Right forelimb (tissue), 1 donor: ENCODE measurements around the gene NNAT.
"Not testable (repeated sequence)": the region's sequence is repeated elsewhere in the genome, so short reads cannot be mapped to it uniquely, and the experiment has no call there.

Experiments
- DNase-seq: peaks from one replicate; pipeline ENCODE4 v3.0.0-alpha.2; 2018

The NNAT gene

DNA sequence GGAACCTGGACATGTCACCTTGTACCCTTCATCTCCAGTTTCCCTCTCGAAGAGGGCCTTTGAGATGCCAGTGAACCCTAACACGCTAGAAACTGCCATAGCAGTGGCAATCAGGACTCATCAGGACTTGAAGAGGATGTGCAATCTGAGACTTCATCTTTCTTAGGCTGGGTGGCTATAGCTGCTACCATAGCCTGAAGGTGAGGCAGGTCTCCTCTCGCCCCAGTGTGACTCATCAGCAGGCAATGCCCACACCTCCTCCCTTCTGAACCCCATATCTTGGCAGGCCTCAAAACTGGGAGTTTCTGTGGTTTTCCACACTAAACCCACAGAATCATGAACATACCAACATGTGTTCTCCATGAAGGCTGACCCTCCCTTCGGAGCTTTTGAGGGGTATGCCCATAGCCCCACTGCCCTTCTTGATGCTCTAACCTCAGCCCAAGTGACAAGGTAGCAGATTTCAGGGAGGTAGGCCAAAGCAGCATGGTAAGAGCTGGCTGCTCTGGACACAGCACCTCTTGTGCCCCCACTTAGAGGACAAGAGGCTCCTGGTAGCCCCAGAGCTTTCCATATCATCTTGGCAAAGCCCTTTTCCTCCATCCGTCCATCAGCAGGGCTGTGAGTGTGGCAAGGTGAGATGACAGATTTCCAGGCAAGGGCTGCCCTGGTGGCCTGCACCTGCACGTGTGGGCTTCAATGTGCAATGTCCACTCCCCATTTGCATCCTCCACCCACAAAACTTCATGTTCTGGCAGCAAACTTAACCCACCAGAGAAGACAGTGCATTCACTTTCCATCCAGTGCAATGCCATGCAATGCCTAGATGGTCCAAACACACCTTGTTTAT is 4.0 kb downstream of the NNAT start:
- DNase-seq = no peak

- DNase-seq = no peak
Observed at GRCh38 chr20:37525810-37526209, 4.8 kb downstream of the NNAT start.

- no peak for DNase-seq
Observed at GRCh38 chr20:37526238-37526838, 5.3 kb downstream of the NNAT start.

DNA sequence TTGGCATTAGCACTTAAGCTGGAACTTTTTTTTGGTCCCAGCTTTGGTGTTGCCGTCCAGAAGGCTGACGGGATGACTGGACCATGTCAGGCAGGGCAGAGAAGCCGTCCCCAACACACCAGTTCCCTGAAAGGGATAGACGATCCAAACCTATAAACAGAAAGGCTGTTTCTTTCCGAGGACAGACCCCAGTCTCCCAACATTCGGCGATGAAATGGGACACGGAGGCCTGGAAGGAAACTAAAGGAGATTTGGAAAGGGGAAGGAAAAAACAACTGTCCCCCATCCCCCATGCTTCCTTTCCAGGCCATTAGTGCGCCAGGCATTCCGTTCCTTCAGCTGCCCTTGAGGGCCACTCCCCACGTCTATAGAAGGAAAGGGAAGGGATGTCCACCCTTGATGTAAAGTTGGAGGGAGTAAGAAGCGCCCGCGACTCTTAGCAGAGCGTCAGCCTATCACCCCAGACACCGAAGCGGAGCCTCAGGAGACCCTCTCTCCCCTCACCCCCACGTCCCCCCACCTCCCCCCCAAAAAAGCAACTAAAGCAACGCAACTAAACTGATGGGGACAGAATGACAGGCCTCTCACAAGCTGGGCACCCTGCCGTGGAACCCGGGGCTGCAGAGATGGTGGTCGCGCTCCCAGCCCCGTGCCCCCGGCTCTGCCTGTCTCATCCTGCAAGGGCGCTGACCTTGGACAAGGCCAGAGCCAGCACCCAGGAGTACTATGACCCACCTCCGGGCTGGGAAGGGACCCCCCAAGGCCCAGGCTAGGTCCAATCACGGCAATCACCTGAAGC is 6.0 kb downstream of the NNAT start:
- DNase-seq = peak; percentile 58

DNA sequence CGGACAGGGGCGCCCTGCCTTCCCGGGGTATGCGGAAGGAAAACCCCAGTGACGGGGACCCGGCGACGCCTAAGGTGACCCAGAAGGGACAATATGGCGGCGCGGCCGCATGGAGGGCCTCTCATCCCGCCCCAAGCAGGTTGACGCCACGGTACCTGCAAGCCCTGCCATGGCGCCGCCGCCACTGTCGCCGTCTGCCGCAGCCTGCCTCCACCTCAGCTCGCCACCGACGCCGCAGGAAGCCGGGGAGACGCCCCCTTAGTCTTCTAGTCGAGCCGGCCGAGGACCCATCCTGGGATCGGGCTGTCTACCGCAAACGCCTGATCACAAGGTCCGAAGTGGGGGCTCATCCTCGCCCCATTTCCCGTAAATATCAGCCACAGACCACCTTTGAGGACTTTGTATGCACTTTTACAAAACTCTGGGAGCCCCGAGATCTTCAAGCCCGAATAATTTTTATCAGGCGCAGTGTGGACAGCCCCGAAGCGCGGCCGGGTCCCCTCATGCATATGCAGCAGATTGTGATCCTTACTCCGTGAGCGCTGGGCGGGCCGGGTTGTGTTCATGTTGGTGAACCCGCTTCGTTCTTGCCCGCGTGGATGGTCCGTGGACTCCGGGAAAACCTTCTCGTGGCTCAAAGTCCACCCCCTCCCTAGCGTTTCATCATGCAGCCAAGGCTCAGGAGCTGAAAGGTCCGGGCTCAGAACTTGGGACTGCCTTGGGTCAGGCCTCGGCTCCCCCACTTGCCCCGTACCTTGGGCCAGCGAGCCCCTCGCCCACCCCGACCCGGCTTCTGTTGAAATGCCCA is 6.8 kb downstream of the NNAT start, which contains the start of gene BLCAP:
Gene BLCAP (minus strand): TSS at position 239 of the 808 bp plus-strand sequence. CDS start 8,702 bp downstream, outside the sequence.
- peak; percentile 96 for DNase-seq

DNA sequence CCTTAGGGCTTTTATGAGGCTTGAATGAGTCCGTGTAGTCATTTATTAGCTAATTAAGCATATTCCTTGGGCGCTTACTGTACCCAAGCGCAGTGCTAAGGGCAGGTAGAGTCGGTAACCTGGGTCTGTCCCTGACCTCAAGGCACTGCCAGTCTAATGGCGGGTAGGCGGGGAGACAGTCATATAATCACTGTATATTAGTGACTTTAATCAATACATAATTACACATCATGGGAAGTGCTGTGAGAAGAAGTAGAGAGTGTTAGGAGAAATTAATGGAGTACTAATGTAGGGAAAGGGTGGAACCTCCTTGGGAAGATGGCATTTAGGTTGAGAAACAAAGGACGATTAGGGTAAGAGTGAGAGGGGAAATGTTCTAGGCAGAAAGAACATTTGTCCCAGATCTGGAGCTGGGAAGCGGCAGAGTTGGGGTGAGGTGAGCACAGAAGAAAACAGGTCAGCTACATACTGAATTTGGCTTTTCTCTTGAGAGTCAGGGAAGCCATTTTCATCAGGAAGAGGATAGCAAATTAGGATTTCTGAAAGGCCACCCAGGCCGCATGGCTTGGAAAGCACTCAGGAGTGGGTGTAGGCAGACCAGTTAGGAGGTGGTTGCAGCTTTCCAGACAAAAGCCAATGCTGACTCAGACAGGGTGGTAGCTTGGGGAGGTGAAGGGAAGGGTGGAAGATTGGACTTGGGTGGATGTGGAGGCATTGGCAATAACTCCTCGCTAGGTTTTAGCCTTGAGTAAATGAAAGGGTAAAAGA is 7.6 kb downstream of the NNAT start:
- DNase-seq = no peak

DNA sequence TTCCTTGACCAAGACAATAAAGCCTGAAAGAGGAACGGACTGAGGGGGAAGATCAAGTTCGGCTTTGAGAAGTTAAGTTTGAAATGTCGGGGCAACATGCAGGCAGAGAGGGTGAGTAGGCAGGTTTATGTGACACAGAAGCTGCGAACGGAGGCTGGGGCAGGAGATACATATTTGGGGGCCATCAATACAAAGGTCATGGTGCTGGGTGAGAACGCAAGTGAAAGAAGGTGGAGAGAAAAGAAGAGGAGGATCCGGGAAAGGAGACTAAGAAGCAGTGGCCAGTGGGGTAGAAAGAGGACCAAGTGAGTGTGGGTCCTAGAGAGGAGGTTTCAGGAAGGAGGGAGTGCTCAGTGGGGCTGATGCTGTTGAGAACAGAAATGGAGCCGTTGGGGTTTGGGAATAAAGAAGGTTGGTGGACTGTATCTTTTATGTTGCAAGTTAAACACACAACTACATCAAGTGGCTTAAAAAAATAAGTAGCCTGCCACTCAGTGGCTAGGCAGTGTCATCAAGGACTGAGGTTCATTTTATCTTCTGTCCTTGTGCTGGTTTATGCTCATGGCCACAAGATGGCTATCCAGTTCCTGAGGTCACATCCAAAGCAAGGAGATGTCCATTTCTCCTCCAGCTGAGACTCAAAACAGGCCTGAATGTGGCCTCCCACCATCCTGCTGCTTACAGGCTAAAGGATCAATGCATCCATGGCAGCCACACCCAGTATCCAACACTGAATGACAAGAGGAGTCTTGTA is 8.3 kb downstream of the NNAT start:
- DNase-seq = no peak

- DNase-seq = no peak
Observed at GRCh38 chr20:37529968-37530600, 9.0 kb downstream of the NNAT start.

- DNase-seq = no peak
Observed at GRCh38 chr20:37530696-37531095, 9.6 kb downstream of the NNAT start.

DNA sequence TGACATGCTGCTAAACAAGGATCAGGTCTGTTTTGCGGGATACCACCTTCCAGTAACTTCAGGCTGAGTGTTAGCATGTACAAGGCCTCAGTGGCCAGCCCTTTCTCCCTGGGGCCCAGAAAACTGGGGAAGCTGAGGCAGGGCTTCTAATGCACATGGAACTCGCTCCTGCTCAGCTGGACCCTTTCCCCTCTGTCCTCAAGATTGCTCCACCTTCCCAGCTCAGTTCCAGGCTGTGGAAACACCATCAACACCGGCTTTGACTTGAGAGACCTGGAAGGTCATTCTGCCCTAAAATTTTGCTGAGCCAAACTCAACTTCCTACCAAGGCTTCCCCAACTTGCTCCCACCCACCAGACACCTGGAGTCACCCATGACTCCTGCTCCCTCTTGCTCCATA is 10.8 kb downstream of the NNAT start:
- DNase-seq = no peak

DNA sequence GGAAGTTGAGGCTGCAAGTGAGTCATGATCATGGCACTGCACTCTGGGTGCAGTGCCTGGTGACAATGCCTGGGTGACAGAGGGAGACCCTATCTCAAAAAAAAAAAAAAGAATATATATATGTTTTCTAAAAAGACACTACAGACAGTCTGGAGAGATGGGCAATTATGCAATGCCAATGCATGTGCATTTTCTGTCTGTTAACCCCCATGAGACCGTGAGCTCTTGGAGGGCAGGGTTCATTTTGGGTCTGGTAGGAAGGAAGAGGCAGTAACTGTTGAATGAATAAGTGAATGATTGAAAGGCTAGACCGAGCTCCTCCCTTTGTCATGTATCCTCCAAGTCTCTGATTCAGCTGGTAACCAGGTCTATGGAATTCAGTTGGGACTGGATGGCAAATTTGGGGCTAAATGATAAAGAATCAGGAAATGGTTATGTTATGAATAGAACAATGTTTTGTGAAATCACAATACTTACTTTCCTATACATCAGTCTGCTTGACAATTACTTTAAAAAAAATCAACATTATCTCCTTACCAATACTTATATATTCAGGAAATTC is 12.2 kb downstream of the NNAT start:
- no peak for DNase-seq

GRCh38 chr20:37534401-37535157 is 13.5 kb downstream of the NNAT start:
- peak; percentile 65 for DNase-seq

DNA sequence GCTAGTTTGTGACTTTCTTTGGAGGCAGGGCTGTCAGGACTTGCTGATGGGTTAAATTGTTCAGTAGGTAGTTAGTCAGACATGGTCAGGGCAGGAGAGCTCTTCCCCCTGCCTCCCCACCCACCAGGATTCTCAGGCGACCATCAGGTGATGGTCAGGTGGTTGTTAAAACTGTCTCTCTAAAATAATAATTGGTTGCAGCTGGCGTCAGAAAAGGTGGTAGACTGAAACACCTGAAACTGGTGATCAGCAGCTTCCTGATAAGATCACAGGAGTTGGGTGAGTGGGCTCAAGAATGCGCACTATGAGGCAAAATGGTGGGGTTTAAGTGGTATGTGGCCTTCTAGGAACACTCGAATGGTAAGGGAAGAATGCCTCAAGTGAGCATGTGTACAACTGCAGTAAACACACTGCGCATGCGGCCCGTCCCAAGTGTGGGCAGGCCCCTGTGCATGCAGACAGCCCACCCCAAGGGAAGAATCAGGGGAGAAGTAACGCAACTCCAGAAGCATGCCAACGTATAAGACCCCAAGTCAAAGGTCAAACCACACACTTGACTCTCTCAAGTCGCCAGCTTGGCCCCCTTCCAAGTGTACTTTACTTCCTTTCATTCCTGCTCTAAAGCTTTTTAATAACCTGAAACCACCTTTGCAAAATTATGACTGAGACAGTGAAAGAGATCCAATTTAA is 14.5 kb downstream of the NNAT start:
- no peak for DNase-seq

GRCh38 chr20:37537505-37537904 is 16.5 kb downstream of the NNAT start:
- DNase-seq = no peak

- no peak for DNase-seq
Observed at GRCh38 chr20:37538003-37538402, 17.0 kb downstream of the NNAT start.

DNA sequence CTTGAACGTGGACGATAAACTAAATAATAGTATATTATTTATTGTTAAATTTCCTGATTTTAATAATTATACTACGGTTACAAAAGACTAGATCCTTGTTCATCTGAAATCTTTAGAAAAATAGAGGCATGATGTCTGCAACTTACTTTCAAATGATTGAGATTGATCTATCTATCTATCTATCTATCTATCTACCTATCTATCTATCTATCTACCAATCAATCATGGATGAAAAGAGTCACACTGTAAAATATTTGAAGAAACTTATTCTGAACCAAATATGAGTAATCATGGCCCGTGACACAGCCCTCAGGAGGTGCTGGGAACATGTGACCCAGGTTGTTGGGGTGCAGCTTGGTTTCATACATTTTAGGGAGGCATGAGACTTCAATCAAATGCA is 18.4 kb downstream of the NNAT start:
- no peak for DNase-seq

DNA sequence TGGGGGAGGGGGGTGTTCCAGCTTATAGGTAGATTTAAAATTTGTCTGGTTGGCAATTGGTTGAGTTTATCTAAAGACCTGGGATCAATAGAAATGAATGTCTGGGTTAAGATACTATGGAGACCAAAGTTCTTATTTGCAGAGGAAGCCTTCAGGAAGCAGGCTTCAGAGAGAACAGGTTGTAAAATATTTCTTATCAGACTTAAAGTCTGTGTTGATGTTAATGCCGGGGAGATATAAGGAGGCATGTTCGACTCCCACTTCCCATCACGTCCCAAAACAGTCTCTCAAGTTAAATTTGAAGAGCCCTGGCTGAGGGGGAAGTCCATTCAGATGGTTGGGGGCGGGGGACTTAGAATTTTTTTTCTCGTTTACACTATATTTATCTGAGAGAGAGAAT is 19.0 kb downstream of the NNAT start:
- DNase-seq = no peak

DNA sequence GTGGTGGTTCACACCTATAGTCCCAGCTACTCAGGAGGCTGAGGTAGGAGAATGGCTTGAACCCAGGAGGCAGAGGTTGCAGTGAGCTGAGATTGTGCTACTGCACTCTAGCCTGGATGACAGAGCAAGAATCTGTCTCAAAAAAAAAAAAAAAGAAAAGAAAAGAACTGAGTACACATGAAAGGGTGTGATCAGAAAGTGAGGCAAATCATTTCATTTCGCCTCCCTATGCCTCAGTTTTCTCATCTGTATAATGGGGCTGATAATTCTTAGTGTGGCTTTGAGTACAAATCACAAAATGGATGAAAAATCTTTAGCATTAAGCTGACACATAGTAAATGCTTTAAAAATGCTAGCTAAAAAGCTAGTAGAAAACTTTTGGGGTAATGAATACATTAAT is 19.8 kb downstream of the NNAT start:
- DNase-seq = not testable (repeated sequence)

DNA sequence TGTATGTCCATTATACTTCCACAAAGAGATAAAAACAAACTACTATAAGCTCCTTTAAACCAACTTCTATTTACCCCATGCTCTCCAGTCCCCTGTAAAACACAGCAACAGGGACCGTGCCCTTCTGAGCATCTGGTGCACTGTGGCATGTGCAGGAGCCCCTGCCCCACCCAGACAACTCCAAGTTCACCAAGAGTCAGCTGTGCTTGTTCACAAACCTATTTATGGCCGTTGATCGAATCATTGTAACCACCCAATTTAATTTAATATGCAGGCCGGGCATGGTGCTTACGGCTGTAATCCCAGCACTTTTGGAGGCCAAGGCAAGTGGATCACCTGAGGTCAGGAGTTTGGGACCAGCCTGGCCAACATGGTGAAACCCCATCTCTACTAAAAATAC is 20.3 kb downstream of the NNAT start:
- DNase-seq = no peak
